ENCODE data around the gene CABCOCO1.

CABCOCO1 gene

DNA sequence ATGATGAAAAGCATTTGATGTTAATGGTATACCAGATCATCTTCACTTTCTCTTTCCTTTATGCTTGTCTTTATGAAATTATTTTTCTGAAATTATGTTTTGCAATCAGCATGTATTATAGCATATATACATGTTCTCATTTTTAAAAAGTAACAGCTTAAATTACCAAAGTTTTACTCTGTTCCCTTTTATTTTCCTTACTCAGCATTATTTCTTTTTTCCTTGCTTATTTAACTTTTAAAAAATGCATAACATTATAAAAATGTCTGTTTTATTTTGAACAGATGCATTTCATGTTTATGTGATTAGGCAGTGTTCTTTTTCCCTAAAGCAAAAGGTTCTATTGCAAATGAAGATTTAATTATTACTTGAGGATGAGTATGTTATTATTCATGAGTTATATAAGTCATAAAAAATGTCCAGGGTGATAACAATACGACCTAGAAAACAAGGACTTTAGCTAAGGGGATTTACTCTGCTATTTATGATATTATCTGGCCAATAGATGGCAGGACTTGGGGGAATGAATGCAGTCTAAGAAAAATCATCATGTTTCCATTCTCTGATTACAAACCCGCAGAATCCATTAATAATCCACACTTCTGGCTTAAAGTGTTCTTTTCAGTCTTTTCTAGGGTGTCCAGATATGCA lies 38.5 kb downstream of the CABCOCO1 start:
- TF ChIP-seq, protein P1, sequence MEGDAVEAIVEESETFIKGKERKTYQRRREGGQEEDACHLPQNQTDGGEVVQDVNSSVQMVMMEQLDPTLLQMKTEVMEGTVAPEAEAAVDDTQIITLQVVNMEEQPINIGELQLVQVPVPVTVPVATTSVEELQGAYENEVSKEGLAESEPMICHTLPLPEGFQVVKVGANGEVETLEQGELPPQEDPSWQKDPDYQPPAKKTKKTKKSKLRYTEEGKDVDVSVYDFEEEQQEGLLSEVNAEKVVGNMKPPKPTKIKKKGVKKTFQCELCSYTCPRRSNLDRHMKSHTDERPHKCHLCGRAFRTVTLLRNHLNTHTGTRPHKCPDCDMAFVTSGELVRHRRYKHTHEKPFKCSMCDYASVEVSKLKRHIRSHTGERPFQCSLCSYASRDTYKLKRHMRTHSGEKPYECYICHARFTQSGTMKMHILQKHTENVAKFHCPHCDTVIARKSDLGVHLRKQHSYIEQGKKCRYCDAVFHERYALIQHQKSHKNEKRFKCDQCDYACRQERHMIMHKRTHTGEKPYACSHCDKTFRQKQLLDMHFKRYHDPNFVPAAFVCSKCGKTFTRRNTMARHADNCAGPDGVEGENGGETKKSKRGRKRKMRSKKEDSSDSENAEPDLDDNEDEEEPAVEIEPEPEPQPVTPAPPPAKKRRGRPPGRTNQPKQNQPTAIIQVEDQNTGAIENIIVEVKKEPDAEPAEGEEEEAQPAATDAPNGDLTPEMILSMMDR (IDR thresholded peaks at IDR 0.05): 0 out of 2 replicates have a peak, but pooled peaks have one; percentile 22

DNA sequence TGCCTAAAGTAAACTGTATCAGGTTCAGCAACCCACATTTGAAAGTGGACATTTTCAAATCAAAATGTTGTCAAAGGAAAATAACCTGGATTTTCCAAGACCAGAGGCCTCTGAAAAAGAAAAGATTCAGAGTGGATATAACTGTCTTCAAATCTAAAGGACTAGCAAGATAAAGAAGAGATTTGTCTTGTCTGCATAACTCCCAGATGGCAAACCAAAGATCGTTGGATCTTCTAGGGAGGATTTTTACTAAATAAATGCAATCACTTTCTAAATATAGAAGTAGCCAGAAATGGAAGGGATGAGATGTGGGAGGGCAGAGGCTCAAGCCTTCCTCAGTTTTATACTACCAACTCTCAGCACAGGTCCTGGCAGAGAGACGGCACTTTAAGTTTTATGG lies 39.0 kb downstream of the CABCOCO1 start:
- TF ChIP-seq, protein P1 (IDR thresholded peaks at IDR 0.05): no peak

DNA sequence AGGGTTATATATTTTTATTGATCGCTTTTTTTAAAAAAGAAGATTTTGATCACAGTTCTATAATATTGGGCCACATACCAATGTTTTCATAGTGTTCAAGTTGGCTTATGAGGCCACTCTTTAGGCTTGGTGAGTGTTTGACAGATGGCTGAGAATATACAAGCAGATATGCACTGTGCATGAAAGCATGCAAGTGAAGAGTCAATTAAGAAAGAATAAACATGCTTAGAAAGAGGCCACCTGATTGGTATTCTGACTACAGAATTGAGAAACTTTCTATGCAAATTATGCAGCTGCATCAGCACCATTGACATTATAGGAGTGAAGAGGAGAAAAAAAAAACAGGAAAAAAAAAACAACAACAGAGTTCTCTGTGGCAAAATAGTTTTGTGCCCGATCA lies 39.9 kb downstream of the CABCOCO1 start:
- TF ChIP-seq, protein P1 (IDR thresholded peaks at IDR 0.05): no peak

DNA sequence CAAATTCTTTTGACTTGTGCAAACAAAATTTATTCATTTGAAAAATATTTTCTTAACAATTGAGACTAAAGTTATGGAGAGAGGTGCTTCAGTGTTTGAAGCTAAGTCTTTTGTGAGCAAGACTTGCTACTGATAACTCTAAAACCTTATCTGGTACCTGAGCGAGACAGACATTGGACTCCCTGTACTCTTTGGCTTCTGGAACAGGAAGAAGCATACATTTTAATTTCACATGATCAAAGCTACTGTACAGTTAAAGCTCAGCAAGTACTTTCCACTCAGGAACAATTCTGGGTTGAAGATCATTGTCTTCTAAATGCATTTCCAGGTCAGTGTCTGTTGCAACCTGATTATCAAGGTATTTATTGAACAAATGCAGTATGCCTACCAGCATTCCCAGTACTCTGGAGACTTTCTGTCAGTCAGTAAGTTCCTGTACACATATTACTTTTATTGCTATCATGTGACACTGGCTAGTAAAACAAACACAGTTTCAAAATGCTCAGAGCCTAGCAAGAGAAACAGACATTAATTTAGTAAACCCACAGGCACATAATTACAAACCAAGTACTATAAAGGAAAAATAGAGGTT lies 42.4 kb downstream of the CABCOCO1 start:
- TF ChIP-seq, protein P1 (IDR thresholded peaks at IDR 0.05): no peak

DNA sequence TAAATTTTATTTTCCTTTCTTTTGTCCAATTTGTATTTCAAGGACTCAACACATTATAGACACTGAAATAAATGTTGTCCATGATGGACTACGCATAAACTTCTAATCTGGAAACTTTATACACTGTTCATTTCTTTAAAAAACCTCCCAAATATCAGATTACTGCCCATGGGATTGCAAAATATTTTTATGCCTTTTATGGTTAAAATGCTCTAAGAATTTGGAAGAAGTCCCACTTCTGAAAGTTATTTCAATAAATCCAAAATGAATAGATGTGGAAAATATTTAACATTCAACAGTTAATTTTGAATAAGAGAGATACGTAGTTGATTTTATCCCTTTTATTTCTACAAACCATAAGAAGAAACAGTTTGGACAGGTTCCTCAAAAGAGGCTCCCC lies 46.1 kb downstream of the CABCOCO1 start:
- TF ChIP-seq, protein P1 (IDR thresholded peaks at IDR 0.05): no peak

DNA sequence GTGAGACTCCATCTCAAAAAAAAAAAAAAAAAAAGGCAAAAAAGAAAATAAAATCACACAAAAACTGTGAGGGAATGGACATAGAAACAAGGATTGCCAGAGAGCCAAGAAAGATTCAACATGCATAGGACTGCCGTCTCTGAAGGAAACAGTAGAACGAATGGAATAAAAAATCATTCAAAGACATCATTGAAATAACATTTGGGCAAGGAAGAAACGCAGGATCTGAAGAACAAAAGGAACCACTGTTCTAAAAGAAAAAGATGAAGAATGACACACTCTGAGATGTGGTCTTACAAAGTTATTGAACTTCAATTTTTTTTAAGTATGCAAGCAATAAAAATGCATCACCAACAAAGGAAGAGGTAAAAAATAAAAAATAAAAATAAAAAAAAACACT lies 57.2 kb downstream of the CABCOCO1 start:
- TF ChIP-seq, protein P1 (IDR thresholded peaks at IDR 0.05): no peak

DNA sequence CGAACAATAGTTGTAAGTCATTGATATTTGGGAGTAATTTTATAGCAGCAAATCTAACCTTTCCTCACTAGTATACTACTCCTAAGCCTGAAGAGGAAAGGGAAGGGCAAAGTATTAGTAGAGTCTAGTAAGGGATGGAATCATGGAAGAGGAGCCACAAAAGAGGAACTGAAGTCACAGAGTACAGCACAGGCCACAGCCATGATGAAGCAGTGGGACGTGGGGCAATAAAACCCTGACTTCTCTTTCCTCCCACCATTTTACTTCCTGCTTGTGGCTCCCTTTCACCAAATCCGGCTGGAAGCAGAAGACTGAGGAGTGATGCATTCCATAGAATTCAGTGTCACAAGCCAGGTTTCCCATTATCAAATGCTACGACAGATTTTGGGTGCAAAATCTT lies 58.7 kb downstream of the CABCOCO1 start:
- TF ChIP-seq, protein P1 (IDR thresholded peaks at IDR 0.05): no peak
